HEK293 (cell line): Measurements from ENCODE around the gene HOXA4.

Source experiments
- CTCF ChIA-PET: fragments of 350-600 bp; formaldehyde crosslinking; extraction: SDS; loops from one replicate; lab custom pipeline; 2021; ENCODE audit warnings: antibody characterized with exemption; lab: Yijun Ruan, JAX
- POLR2A ChIA-PET: fragments of 300-600 bp; formaldehyde crosslinking; extraction: SDS; loops from one replicate; lab custom pipeline; 2020; ENCODE audit warnings: antibody characterized with exemption, inconsistent platforms; lab: Yijun Ruan, JAX
- H3K27ac ChIP-seq: fragments of 200-500 bp; sonication (Bioruptor generic); 2 replicates; pipeline ENCODE4 v1.5.1; 2014; ENCODE audit warnings: low read depth, low read length, control low read depth, inconsistent platforms; ENCODE audit errors: extremely low read depth
- H3K36me3 ChIP-seq, 2 experiments: fragments of 200-500 bp in 1 of 2; sonication (Bioruptor generic) in 1 of 2; 1 replicate in 1 of 2; 2 replicates in 1 of 2; pipeline ENCODE4 v1.5.1; 2014 to 2017; ENCODE audit warnings: inconsistent platforms in 2 of 2, low read length in 2 of 2; ENCODE audit not compliant: control insufficient read depth in 2 of 2, insufficient read depth in 1 of 2
- H3K4me1 ChIP-seq: fragments of 200-500 bp; sonication (Bioruptor generic); 2 replicates; pipeline ENCODE4 v1.5.1; 2014; ENCODE audit warnings: mild to moderate bottlenecking, low read length, inconsistent platforms; ENCODE audit not compliant: control insufficient read depth, insufficient read depth
- H3K4me3 ChIP-seq: 2 replicates; pipeline ENCODE4 v1.5.1; 2011; ENCODE audit warnings: low read depth, mild to moderate bottlenecking, control low read depth, low read length, moderate library complexity
- H3K9me3 ChIP-seq: fragments of 200-500 bp; sonication (Bioruptor generic); 2 replicates; pipeline ENCODE4 v1.5.1; 2014; ENCODE audit warnings: low read depth, low read length, inconsistent platforms; ENCODE audit not compliant: control insufficient read depth, insufficient read depth
- EGR2 ChIP-seq: fragments of 450-650 bp; formaldehyde crosslinking; IDR thresholded peaks from 2 replicates; pipeline ENCODE4 v1.5.1; 2016; ENCODE audit warnings: low read depth, missing biosample characterization, missing genetic modification characterization
- FEZF1 ChIP-seq: fragments of 450-650 bp; formaldehyde crosslinking; IDR thresholded peaks from 2 replicates; pipeline ENCODE4 v1.5.1; 2016; ENCODE audit warnings: missing biosample characterization, missing genetic modification characterization
- GFI1B ChIP-seq: fragments of 450-650 bp; formaldehyde crosslinking; IDR thresholded peaks from 2 replicates; pipeline ENCODE4 v1.5.1; 2016; ENCODE audit warnings: missing biosample characterization, missing genetic modification characterization
- GLI2 ChIP-seq: fragments of 450-650 bp; formaldehyde crosslinking; IDR thresholded peaks from 2 replicates; pipeline ENCODE4; 2017; ENCODE audit warnings: missing biosample characterization, missing genetic modification characterization, low read depth, borderline replicate concordance
- HOXD13 ChIP-seq: sonication (generic); formaldehyde crosslinking; IDR thresholded peaks from 2 replicates; pipeline ENCODE4 v1.8.0; 2022; ENCODE audit warnings: missing genetic modification reagents, borderline replicate concordance
- KLF10 ChIP-seq: fragments of 450-650 bp; IDR thresholded peaks from 2 replicates; pipeline ENCODE4 v1.5.1; 2018; ENCODE audit warnings: missing biosample characterization, mild to moderate bottlenecking, missing genetic modification characterization
- MZF1 ChIP-seq: fragments of 450-650 bp; formaldehyde crosslinking; IDR thresholded peaks from 2 replicates; pipeline ENCODE4 v1.5.1; 2017; ENCODE audit warnings: missing biosample characterization, missing genetic modification characterization, borderline replicate concordance
- PATZ1 ChIP-seq: fragments of 450-650 bp; formaldehyde crosslinking; IDR thresholded peaks from 2 replicates; pipeline ENCODE4 v1.5.1; 2016; ENCODE audit warnings: missing biosample characterization, missing genetic modification characterization
- PRDM4 ChIP-seq: fragments of 450-650 bp; formaldehyde crosslinking; IDR thresholded peaks from 2 replicates; pipeline ENCODE4 v1.5.1; 2017; ENCODE audit warnings: missing biosample characterization, missing genetic modification characterization
- PRDM6 ChIP-seq: fragments of 450-650 bp; formaldehyde crosslinking; IDR thresholded peaks from 2 replicates; pipeline ENCODE4 v1.5.1; 2017; ENCODE audit warnings: missing biosample characterization, missing genetic modification characterization
- SCRT1 ChIP-seq: fragments of 450-650 bp; formaldehyde crosslinking; IDR thresholded peaks from 2 replicates; pipeline ENCODE4 v1.5.1; 2016; ENCODE audit warnings: missing biosample characterization, missing genetic modification characterization, borderline replicate concordance
- SETDB1 ChIP-seq: IDR thresholded peaks from one replicate; pipeline ENCODE4 v1.6.1; 2017; ENCODE audit warnings: mild to moderate bottlenecking, low read length, moderate library complexity, mixed read lengths; ENCODE audit not compliant: insufficient read length
- ZBTB8A ChIP-seq: fragments of 450-650 bp; formaldehyde crosslinking; IDR thresholded peaks from 2 replicates; pipeline ENCODE4 v1.5.1; 2016; ENCODE audit warnings: missing biosample characterization, missing genetic modification characterization
- ZFP37 ChIP-seq: fragments of 450-650 bp; formaldehyde crosslinking; IDR thresholded peaks from 2 replicates; pipeline ENCODE4 v1.5.1; 2016; ENCODE audit warnings: missing biosample characterization, missing genetic modification characterization
- ZNF10 ChIP-seq: fragments of 450-650 bp; formaldehyde crosslinking; IDR thresholded peaks from 2 replicates; pipeline ENCODE4 v1.5.1; 2017; ENCODE audit warnings: missing biosample characterization, missing genetic modification characterization
- ZNF146 ChIP-seq: fragments of 450-650 bp; formaldehyde crosslinking; IDR thresholded peaks from 2 replicates; pipeline ENCODE4 v1.5.1; 2016; ENCODE audit warnings: missing biosample characterization, missing genetic modification characterization
- ZNF239 ChIP-seq: fragments of 450-650 bp; formaldehyde crosslinking; IDR thresholded peaks from 2 replicates; pipeline ENCODE4 v1.5.1; 2016; ENCODE audit warnings: missing biosample characterization, missing genetic modification characterization
- ZNF366 ChIP-seq: fragments of 450-650 bp; formaldehyde crosslinking; conservative IDR thresholded peaks from 2 replicates; pipeline ENCODE4 v1.5.1; 2016; ENCODE audit warnings: missing biosample characterization, missing genetic modification characterization
- ZNF398 ChIP-seq: fragments of 450-650 bp; formaldehyde crosslinking; IDR thresholded peaks from 2 replicates; pipeline ENCODE4 v1.5.1; 2017; ENCODE audit warnings: missing biosample characterization, missing genetic modification characterization
- ZNF514 ChIP-seq: fragments of 450-650 bp; formaldehyde crosslinking; IDR thresholded peaks from 2 replicates; pipeline ENCODE4 v1.5.1; 2016; ENCODE audit warnings: missing biosample characterization, missing genetic modification characterization
- ZNF521 ChIP-seq: fragments of 450-650 bp; formaldehyde crosslinking; IDR thresholded peaks from 2 replicates; pipeline ENCODE4 v1.5.1; 2017; ENCODE audit warnings: missing biosample characterization, mild to moderate bottlenecking, missing genetic modification characterization
- ZNF645 ChIP-seq: fragments of 450-650 bp; formaldehyde crosslinking; IDR thresholded peaks from 2 replicates; pipeline ENCODE4; 2016; ENCODE audit warnings: missing biosample characterization, missing genetic modification characterization
- ZNF692 ChIP-seq: fragments of 450-650 bp; formaldehyde crosslinking; IDR thresholded peaks from 2 replicates; pipeline ENCODE4 v1.5.1; 2016; ENCODE audit warnings: missing biosample characterization, missing genetic modification characterization
- ZNF76 ChIP-seq: fragments of 450-650 bp; formaldehyde crosslinking; IDR thresholded peaks from 2 replicates; pipeline ENCODE4; 2016; ENCODE audit warnings: low read depth, missing biosample characterization, missing genetic modification characterization, borderline replicate concordance
- ZXDB ChIP-seq: fragments of 450-650 bp; formaldehyde crosslinking; IDR thresholded peaks from 2 replicates; pipeline ENCODE4 v1.5.1; 2016; ENCODE audit warnings: missing biosample characterization, missing genetic modification characterization

The HOXA4 gene

GRCh38 chr7:27133409-27134231 is 3.1 kb upstream of the HOXA4 start (continued):
- TF ChIP-seq ZNF692 (tag by site-specific recombination) (no peak), ZNF521 (tag by site-specific recombination) (no peak), ZNF366 (tag by site-specific recombination) (peak; percentile 45; the same call in 1 of the 2 replicates), ZNF76 (tag by site-specific recombination) (no peak), SETDB1 (no peak), ZNF398 (tag by site-specific recombination) (no peak), ZNF645 (tag by site-specific recombination) (no peak), ZNF514 (no peak), EGR2 (tag by site-specific recombination) (no peak), PATZ1 (tag by site-specific recombination) (no peak), HOXD13 (CRISPR knock-in tag) (no peak), ZNF10 (tag by site-specific recombination) (no peak), ZFP37 (tag by site-specific recombination) (no peak), ZNF239 (tag by site-specific recombination) (no peak), FEZF1 (peak; percentile 80)

GRCh38 chr7:27132978-27133377 is 2.4 kb upstream of the HOXA4 start:
- Histone ChIP-seq H3K9me3 (no peaks in the 10 kb centered on the region), H3K4me1 (peaks cover 71% of the 10 kb centered on the region), H3K36me3 (peaks cover 5 to 12% of the 10 kb centered on the region in 2 experiments; a peak in 1 of 3 replicates), H3K4me3 (no peak overlapping the region), H3K27ac (peak overlapping the region; percentile 56; the same call in 1 of the 2 replicates)
- ChIA-PET POLR2A (interaction anchor here (1.3 kb wide), 1 partner anchor 32 kb away, joined by 4 read pairs; no protein-coding TSS in a partner anchor), CTCF (interaction anchor here (0.6 to 2.4 kb wide), 7 partner anchors 10 to 763 kb away, joined by 3 to 12 read pairs (median 5); partner anchors contain the start of gene HOXA5)
- TF ChIP-seq KLF10 (tag by site-specific recombination) (0 out of 2 replicates have a peak, but pooled peaks have one; percentile 31), ZBTB8A (tag by site-specific recombination) (0 out of 2 replicates have a peak, but pooled peaks have one; percentile 30), ZXDB (tag by site-specific recombination) (peak; percentile 74), MZF1 (tag by site-specific recombination) (peak; percentile 17; the same call in 1 of the 2 replicates), ZNF146 (tag by site-specific recombination) (no peak), SCRT1 (tag by site-specific recombination) (no peak), GFI1B (tag by site-specific recombination) (0 out of 2 replicates have a peak, but pooled peaks have one; percentile 37), PRDM4 (tag by site-specific recombination) (peak; percentile 64), GLI2 (0 out of 2 replicates have a peak, but pooled peaks have one; percentile 29), PRDM6 (tag by site-specific recombination) (peak; percentile 90)
